ENCODE results near the gene UTP20.

Gene UTP20

DNA sequence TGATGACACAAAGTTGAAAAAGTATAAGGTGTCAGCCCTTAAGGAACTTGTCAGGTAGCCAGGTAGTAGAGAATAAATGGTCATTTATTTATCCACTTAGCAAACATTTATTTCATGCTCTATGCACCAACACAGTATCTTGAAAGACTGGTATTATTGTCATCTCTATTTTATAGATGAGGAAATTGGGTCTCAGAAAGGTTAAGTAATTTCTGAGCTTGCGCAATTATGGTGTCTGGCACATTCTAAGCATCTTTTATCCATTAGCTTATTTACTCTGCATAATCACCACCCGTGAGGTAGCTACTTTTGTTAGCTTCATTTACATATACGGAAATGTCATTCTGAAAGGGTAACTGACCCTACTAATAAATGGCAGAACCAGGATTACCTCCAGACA is 2.5 kb upstream of the UTP20 start:
- Histone ChIP-seq H3K27me3 (ENCODE audit: insufficient read depth, low read length) (no peaks in the 10 kb centered on the region), H3K14ac (ENCODE audit: low read length) (no peak overlapping the region), H2BK5ac (ENCODE audit: low read depth, low read length, poor library complexity) (no peak overlapping the region), H3K27ac (ENCODE audit: low read depth, low read length) (no peak overlapping the region), H3K9ac (ENCODE audit: low read length) (no peak overlapping the region), H4K91ac (ENCODE audit: low read depth, low read length) (no peak overlapping the region), H3K4me2 (ENCODE audit: low read length) (no peak overlapping the region), H2AFZ (ENCODE audit: insufficient read depth, low read length, poor library complexity) (no peak overlapping the region), H2BK12ac (ENCODE audit: low read length) (no peak overlapping the region), H3K79me1 (ENCODE audit: low read length) (peaks cover 3% of the 10 kb centered on the region), H3K36me3 (ENCODE audit: control insufficient read depth in 1 of 2, insufficient read depth in 2 of 2, low read length in 2 of 2) (peaks cover 0 to 2% of the 10 kb centered on the region in 2 experiments), H4K8ac (ENCODE audit: low read depth, low read length) (no peak overlapping the region), H4K12ac (ENCODE audit: low read depth, low read length) (no peak overlapping the region), H3K4me1 (ENCODE audit: control insufficient read depth in 1 of 2, insufficient read depth in 2 of 2, low read length in 2 of 2) (no peaks in the 10 kb centered on the region), H3K18ac (ENCODE audit: low read length) (no peak overlapping the region), H2AK5ac (ENCODE audit: low read length) (no peak overlapping the region), H3K4me3 (ENCODE audit: low read depth, low read length) (no peak overlapping the region), H3K4ac (ENCODE audit: low read depth, low read length) (no peak overlapping the region), H3K79me2 (ENCODE audit: control insufficient read depth, insufficient read depth, low read length, poor library complexity) (peaks cover 5% of the 10 kb centered on the region), H3K9me3 (ENCODE audit: insufficient read depth, low read depth, low read length) (no peaks in the 10 kb centered on the region), H3K23ac (ENCODE audit: low read length) (no peak overlapping the region), H2BK120ac (ENCODE audit: insufficient read depth, low read length, poor library complexity) (no peak overlapping the region)
- WGBS (ENCODE audit: extremely low coverage, insufficient coverage, insufficient read length), result no CpG with 5 or more reads among the region's 3 CpGs
- DNase-seq, result peak in 1 of 2 donors; percentile 10

DNA sequence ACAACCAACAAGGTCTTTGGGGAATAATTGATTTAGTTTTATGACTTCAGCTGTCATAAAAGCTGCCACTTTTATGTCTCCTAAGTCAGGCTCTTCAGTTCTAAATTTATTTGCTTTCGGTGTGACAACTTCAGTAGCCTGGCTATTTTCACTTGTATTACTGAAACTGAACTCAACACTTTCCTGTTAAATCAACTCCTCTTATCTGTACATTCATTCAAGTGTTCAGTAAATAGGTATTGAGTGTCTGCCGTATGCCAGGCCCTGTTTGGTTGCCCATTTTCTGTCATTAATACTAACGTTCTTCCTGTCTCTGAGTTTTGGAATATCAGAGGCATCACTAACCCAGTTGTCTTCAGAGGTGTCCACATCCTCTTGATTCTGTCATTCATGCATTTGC is 7.5 kb downstream of the UTP20 start:
- H3K79me1 ChIP-seq (ENCODE audit: low read length), result no peaks in the 10 kb centered on the region
- H3K9ac ChIP-seq (ENCODE audit: low read length), result no peak overlapping the region
- no peak overlapping the region for H3K14ac ChIP-seq (ENCODE audit: low read length)
- no peak overlapping the region for H4K12ac ChIP-seq (ENCODE audit: low read depth, low read length)
- no peak overlapping the region for H3K4me2 ChIP-seq (ENCODE audit: low read length)
- H2BK5ac ChIP-seq (ENCODE audit: low read depth, low read length, poor library complexity), result no peak overlapping the region
- no peaks in the 10 kb centered on the region for H3K4me1 ChIP-seq (ENCODE audit: control insufficient read depth in 1 of 2, insufficient read depth in 2 of 2, low read length in 2 of 2)
- H2BK12ac ChIP-seq (ENCODE audit: low read length), result no peak overlapping the region
- no peak overlapping the region for H4K8ac ChIP-seq (ENCODE audit: low read depth, low read length)
- no peak overlapping the region for H3K4ac ChIP-seq (ENCODE audit: low read depth, low read length)
- H3K27me3 ChIP-seq (ENCODE audit: insufficient read depth, low read length), result no peaks in the 10 kb centered on the region
- no peaks in the 10 kb centered on the region for H3K79me2 ChIP-seq (ENCODE audit: control insufficient read depth, insufficient read depth, low read length, poor library complexity)
- H3K9me3 ChIP-seq (ENCODE audit: insufficient read depth, low read depth, low read length), result no peaks in the 10 kb centered on the region
- H2AFZ ChIP-seq (ENCODE audit: insufficient read depth, low read length, poor library complexity), result no peak overlapping the region
- no peak overlapping the region for H4K91ac ChIP-seq (ENCODE audit: low read depth, low read length)
- WGBS (ENCODE audit: extremely low coverage, insufficient coverage, insufficient read length), result no CpG with 5 or more reads among the region's 3 CpGs
- no peak overlapping the region for H3K18ac ChIP-seq (ENCODE audit: low read length)
- H2AK5ac ChIP-seq (ENCODE audit: low read length), result no peak overlapping the region
- DNase-seq, result no peak
- no peak overlapping the region for H3K27ac ChIP-seq (ENCODE audit: low read depth, low read length)
- H3K23ac ChIP-seq (ENCODE audit: low read length), result no peak overlapping the region
- H2BK120ac ChIP-seq (ENCODE audit: insufficient read depth, low read length, poor library complexity), result no peak overlapping the region
- peaks cover 4 to 7% of the 10 kb centered on the region in 2 experiments for H3K36me3 ChIP-seq (ENCODE audit: control insufficient read depth in 1 of 2, insufficient read depth in 2 of 2, low read length in 2 of 2)
- H3K4me3 ChIP-seq (ENCODE audit: low read depth, low read length), result no peak overlapping the region

DNA sequence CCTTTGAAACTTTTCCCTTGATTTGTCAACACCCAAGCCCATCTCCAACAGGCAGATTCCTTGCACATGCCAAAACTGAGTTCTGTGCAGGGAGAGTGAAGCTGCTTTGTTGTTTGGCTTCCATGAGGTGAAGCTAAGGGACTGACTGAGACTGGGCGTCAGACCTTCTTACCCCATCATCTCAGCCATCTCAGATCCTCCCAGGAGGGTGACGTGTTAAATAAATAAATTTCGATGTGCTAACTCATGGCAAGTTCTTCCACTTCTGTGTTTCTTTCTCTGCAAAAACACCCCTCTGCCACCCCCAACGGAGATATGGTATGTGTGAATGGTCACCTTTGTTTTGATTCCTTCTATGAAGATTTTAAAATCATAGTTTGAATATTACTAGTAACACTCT is 17.8 kb downstream of the UTP20 start:
- Histone ChIP-seq H4K8ac (ENCODE audit: low read depth, low read length) (no peak overlapping the region), H3K79me2 (ENCODE audit: control insufficient read depth, insufficient read depth, low read length, poor library complexity) (no peaks in the 10 kb centered on the region), H3K9ac (ENCODE audit: low read length) (no peak overlapping the region), H3K23ac (ENCODE audit: low read length) (no peak overlapping the region), H3K79me1 (ENCODE audit: low read length) (peaks cover 1% of the 10 kb centered on the region), H3K18ac (ENCODE audit: low read length) (no peak overlapping the region), H3K4me1 (ENCODE audit: control insufficient read depth in 1 of 2, insufficient read depth in 2 of 2, low read length in 2 of 2) (peaks cover 0 to 4% of the 10 kb centered on the region in 2 experiments), H3K9me3 (ENCODE audit: insufficient read depth, low read depth, low read length) (no peaks in the 10 kb centered on the region), H2AK5ac (ENCODE audit: low read length) (no peak overlapping the region), H3K27me3 (ENCODE audit: insufficient read depth, low read length) (no peaks in the 10 kb centered on the region), H3K4me2 (ENCODE audit: low read length) (no peak overlapping the region), H4K12ac (ENCODE audit: low read depth, low read length) (no peak overlapping the region), H3K4ac (ENCODE audit: low read depth, low read length) (no peak overlapping the region), H3K36me3 (ENCODE audit: control insufficient read depth in 1 of 2, insufficient read depth in 2 of 2, low read length in 2 of 2) (peaks cover 4 to 9% of the 10 kb centered on the region in 2 experiments), H2BK5ac (ENCODE audit: low read depth, low read length, poor library complexity) (no peak overlapping the region), H3K4me3 (ENCODE audit: low read depth, low read length) (no peak overlapping the region), H2BK120ac (ENCODE audit: insufficient read depth, low read length, poor library complexity) (no peak overlapping the region), H2BK12ac (ENCODE audit: low read length) (no peak overlapping the region), H2AFZ (ENCODE audit: insufficient read depth, low read length, poor library complexity) (no peak overlapping the region), H3K14ac (ENCODE audit: low read length) (no peak overlapping the region), H3K27ac (ENCODE audit: low read depth, low read length) (no peak overlapping the region), H4K91ac (ENCODE audit: low read depth, low read length) (no peak overlapping the region)
- peak; percentile 18 to 42 for DNase-seq
- no CpG with 5 or more reads among the region's 4 CpGs for WGBS (ENCODE audit: extremely low coverage, insufficient coverage, insufficient read length)

DNA sequence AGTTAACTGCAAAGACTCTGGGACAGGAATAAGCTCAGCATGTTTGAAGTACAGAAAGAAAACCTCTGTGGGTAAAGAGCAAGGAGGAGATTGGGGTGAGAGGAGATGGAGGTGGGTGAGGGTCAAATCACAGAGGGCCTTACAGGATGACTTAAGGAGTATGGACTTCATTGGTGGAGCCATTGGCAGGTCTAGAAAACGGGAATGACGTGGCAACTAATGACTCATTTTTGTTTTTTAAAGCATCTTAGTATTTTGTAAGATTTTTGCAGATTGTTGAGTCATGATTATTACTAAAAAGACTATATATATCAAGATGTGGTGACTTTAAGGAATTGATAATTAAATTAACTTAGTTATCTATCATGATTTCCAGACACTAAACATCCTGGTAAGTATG is 18.5 kb downstream of the UTP20 start:
- H3K79me2 ChIP-seq (ENCODE audit: control insufficient read depth, insufficient read depth, low read length, poor library complexity), result no peaks in the 10 kb centered on the region
- H3K4me2 ChIP-seq (ENCODE audit: low read length), result no peak overlapping the region
- H3K18ac ChIP-seq (ENCODE audit: low read length), result no peak overlapping the region
- whole genome bisulfite sequencing (ENCODE audit: extremely low coverage, insufficient coverage, insufficient read length), result no CpG with 5 or more reads among the region's 2 CpGs
- peaks cover 6 to 12% of the 10 kb centered on the region in 2 experiments for H3K36me3 ChIP-seq (ENCODE audit: control insufficient read depth in 1 of 2, insufficient read depth in 2 of 2, low read length in 2 of 2)
- no peak overlapping the region for H2BK12ac ChIP-seq (ENCODE audit: low read length)
- H3K9ac ChIP-seq (ENCODE audit: low read length), result no peak overlapping the region
- H3K14ac ChIP-seq (ENCODE audit: low read length), result no peak overlapping the region
- no peak overlapping the region for H2BK120ac ChIP-seq (ENCODE audit: insufficient read depth, low read length, poor library complexity)
- H4K8ac ChIP-seq (ENCODE audit: low read depth, low read length), result no peak overlapping the region
- H3K4me3 ChIP-seq (ENCODE audit: low read depth, low read length), result no peak overlapping the region
- H2AK5ac ChIP-seq (ENCODE audit: low read length), result no peak overlapping the region
- H4K12ac ChIP-seq (ENCODE audit: low read depth, low read length), result no peak overlapping the region
- H3K27ac ChIP-seq (ENCODE audit: low read depth, low read length), result no peak overlapping the region
- H3K4ac ChIP-seq (ENCODE audit: low read depth, low read length), result no peak overlapping the region
- no peak overlapping the region for H2AFZ ChIP-seq (ENCODE audit: insufficient read depth, low read length, poor library complexity)
- peaks cover 0 to 4% of the 10 kb centered on the region in 2 experiments for H3K4me1 ChIP-seq (ENCODE audit: control insufficient read depth in 1 of 2, insufficient read depth in 2 of 2, low read length in 2 of 2)
- H2BK5ac ChIP-seq (ENCODE audit: low read depth, low read length, poor library complexity), result no peak overlapping the region
- peaks cover 1% of the 10 kb centered on the region for H3K79me1 ChIP-seq (ENCODE audit: low read length)
- H3K27me3 ChIP-seq (ENCODE audit: insufficient read depth, low read length), result no peaks in the 10 kb centered on the region
- peak; percentile 61 to 87 for DNase-seq
- no peak overlapping the region for H3K23ac ChIP-seq (ENCODE audit: low read length)
- H4K91ac ChIP-seq (ENCODE audit: low read depth, low read length), result no peak overlapping the region
- H3K9me3 ChIP-seq (ENCODE audit: insufficient read depth, low read depth, low read length), result no peaks in the 10 kb centered on the region

Measured in trophoblast cell (in vitro differentiated cells and primary cell).